Endothelial cell of umbilical vein (primary cell): ENCODE measurements around the gene SWT1.

Experiments
- FOS ChIP-seq: IDR thresholded peaks from 2 replicates; pipeline ENCODE4 v1.6.1; 2011; ENCODE audit warnings: mild to moderate bottlenecking, low read length, moderate library complexity, borderline replicate concordance; ENCODE audit not compliant: insufficient read depth
- TF ChIP-seq, protein P1 (sequence below), 2 donors: IDR thresholded peaks; 1 replicate in 1 of 2; 2 replicates in 1 of 2; pipeline ENCODE4 v1.5.1; 2011; ENCODE audit warnings: low read length in 2 of 2, mild to moderate bottlenecking in 2 of 2, moderate library complexity in 2 of 2, control low read depth in 1 of 2, inconsistent platforms in 1 of 2, low read depth in 1 of 2; ENCODE audit not compliant: insufficient read depth in 1 of 2; ENCODE audit errors: extremely low read depth in 1 of 2

DNA sequence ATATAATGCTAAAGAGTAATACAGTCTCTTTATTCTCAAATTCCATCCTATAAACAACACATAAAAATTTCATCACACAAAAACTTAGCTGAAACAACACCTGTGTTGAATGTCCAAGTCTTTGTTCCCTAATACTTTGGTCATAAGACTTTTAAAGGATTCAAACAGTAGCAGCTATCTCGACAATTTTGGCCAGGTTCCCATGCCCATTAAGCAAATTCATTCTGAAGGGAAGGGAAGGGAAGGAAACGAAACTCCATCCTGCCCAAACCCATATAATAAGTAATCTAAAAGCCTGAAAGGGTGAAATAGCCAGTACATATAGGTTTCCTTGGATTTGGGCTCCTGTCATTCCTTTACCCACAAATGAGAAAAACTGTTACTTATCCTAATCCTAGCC is 152.6 kb downstream of the SWT1 start:
- no peak for TF ChIP-seq FOS
- TF ChIP-seq, protein P1, sequence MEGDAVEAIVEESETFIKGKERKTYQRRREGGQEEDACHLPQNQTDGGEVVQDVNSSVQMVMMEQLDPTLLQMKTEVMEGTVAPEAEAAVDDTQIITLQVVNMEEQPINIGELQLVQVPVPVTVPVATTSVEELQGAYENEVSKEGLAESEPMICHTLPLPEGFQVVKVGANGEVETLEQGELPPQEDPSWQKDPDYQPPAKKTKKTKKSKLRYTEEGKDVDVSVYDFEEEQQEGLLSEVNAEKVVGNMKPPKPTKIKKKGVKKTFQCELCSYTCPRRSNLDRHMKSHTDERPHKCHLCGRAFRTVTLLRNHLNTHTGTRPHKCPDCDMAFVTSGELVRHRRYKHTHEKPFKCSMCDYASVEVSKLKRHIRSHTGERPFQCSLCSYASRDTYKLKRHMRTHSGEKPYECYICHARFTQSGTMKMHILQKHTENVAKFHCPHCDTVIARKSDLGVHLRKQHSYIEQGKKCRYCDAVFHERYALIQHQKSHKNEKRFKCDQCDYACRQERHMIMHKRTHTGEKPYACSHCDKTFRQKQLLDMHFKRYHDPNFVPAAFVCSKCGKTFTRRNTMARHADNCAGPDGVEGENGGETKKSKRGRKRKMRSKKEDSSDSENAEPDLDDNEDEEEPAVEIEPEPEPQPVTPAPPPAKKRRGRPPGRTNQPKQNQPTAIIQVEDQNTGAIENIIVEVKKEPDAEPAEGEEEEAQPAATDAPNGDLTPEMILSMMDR (IDR thresholded peaks at IDR 0.05; ENCODE audit: extremely low read depth in 1 of 2, insufficient read depth in 1 of 2, low read depth in 1 of 2, low read length in 2 of 2), result no peak
